ACC112 (cell line): ENCODE data around the gene TRIM2.
A peak's percentile ranks its signal among the peaks of the same experiment; 100 is the strongest.

ENCODE experiments used
- H2AFZ ChIP-seq: fragments of 200-600 bp; sonication (generic); one replicate; pipeline ENCODE4 v1.6.0; 2017; ENCODE audit warnings: antibody characterized with exemption, low read length; ENCODE audit not compliant: unreplicated experiment
- H3K27ac ChIP-seq: fragments of 200-600 bp; sonication (generic); 2 replicates; pipeline ENCODE4 v1.5.1; 2014; ENCODE audit warnings: low read depth, mild to moderate bottlenecking, antibody characterized with exemption, low read length, moderate library complexity
- H3K27me3 ChIP-seq: fragments of 200-600 bp; sonication (generic); 2 replicates; pipeline ENCODE4 v1.6.1; 2014; ENCODE audit warnings: mild to moderate bottlenecking, antibody characterized with exemption, low read length, moderate library complexity, mixed read lengths; ENCODE audit not compliant: insufficient read depth
- H3K36me3 ChIP-seq: fragments of 200-600 bp; sonication (generic); 2 replicates; pipeline ENCODE4 v1.6.1; 2016; ENCODE audit warnings: mild to moderate bottlenecking, antibody characterized with exemption, low read length, moderate library complexity, mixed read lengths; ENCODE audit not compliant: insufficient read depth
- H3K4me1 ChIP-seq: fragments of 200-600 bp; sonication (generic); one replicate; pipeline ENCODE4 v1.6.1; 2016; ENCODE audit warnings: low read length, mixed read lengths; ENCODE audit not compliant: insufficient read depth, unreplicated experiment, control insufficient read depth
- H3K4me3 ChIP-seq: fragments of 200-600 bp; sonication (generic); 2 replicates; pipeline ENCODE4 v1.5.1; 2014; ENCODE audit warnings: mild to moderate bottlenecking, low read depth, low read length
- H3K79me2 ChIP-seq: fragments of 200-600 bp; sonication (generic); one replicate; pipeline ENCODE4 v1.6.0; 2016; ENCODE audit warnings: low read length; ENCODE audit not compliant: control insufficient read depth, unreplicated experiment, insufficient read depth

Gene TRIM2

DNA sequence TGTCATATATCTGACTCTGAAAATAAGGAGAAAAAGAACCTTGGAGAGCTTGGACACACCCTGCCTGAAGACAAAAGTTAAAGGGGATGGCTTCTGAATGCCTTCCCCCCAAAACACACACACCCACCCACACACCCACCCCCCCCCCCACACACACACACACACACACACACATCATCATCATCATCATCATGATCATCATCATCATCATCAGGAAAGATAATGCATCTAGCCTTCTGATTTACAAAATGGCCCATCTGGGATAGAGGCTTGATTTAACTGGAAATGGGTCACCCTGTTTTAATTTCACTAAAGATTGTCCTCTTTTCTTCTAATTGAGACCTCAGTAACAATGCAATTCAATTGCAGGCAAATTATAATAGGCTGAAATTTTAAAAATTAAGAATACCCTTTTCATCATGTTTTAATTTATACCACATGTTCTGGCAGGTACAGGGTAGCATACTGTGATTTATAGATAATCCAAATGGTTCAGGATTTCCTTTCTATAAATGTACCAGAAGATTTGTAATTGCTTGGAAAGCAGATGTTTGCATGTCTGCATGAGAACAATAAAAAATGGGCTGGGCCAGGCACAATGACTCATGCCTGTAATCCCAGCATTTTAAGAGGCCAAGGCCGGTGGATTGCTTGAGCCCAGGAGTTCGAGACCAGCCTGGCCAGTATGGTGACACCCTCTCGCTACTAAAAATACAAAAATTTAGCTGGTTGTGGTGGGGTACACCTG, 56.5 kb downstream of the TRIM2 start:
- Histone ChIP-seq H3K79me2 (no peaks in the 10 kb centered on the region), H3K4me3 (no peak overlapping the region), H2AFZ (no peak overlapping the region), H3K27me3 (no peaks in the 10 kb centered on the region), H3K4me1 (no peaks in the 10 kb centered on the region), H3K36me3 (no peaks in the 10 kb centered on the region), H3K27ac (no peak overlapping the region)

DNA sequence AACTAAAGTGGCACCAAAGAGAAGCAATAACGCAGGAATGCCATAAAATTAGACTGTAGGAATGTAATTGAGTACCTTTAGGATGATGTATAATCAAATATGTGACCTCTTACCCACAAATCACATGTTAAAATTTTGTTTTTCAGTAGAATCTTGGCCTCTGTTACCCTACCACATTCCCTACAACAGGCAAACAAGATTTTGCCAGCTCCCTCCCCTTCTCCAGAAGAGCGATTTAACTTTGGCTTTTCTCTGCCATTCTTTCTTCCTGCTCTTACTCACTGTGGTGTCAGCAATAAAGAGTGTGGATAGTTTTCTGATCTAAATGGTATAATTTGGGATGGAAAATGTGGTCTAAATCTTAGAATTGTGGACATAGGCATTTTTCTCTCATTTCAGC, 57.2 kb downstream of the TRIM2 start:
- no peaks in the 10 kb centered on the region for H3K36me3 ChIP-seq
- no peaks in the 10 kb centered on the region for H3K4me1 ChIP-seq
- H3K79me2 ChIP-seq, result no peaks in the 10 kb centered on the region
- H3K27ac ChIP-seq, result no peak overlapping the region
- no peaks in the 10 kb centered on the region for H3K27me3 ChIP-seq
- no peak overlapping the region for H2AFZ ChIP-seq
- H3K4me3 ChIP-seq, result no peak overlapping the region

GRCh38 chr4:153261914-153262313, 57.7 kb downstream of the TRIM2 start:
- Histone ChIP-seq H3K79me2 (no peaks in the 10 kb centered on the region), H2AFZ (no peak overlapping the region), H3K36me3 (no peaks in the 10 kb centered on the region), H3K27me3 (no peaks in the 10 kb centered on the region), H3K4me3 (no peak overlapping the region), H3K27ac (no peak overlapping the region), H3K4me1 (peaks cover 2% of the 10 kb centered on the region)

DNA sequence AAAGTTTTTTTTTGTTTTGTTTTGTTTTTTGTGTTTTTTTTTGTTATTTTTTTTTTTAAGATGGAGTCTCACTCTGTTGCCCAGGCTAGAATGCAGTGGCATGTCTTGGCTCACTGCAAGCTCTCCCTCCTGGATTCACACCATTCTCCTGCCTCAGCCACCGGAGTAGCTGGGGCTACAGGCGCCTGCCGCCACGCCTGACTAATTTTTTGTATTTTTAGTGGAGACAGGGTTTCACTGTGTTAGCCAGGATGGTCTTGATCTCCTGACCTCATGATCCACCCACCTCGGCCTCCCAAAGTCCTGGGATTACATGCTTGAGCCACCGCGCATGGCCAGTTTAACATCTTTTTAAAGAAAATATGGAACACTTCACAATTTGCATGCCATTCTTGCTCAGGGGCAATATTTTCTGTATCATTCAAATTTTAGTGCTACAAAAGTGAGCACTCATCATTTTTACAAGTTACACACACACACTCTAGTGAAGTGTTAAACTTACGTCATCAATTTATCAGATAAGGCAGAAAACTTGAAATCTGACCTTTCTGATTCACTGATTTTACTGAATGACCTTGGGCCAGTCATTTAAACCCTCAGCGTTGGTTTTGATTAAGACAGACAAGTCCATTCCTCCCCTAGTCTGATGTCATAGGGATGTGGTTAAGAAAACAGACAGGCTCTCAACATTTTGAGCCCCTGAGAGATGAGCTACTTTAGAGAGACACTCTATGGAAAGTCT, 61.2 kb downstream of the TRIM2 start:
- Histone ChIP-seq H3K4me3 (no peak overlapping the region), H3K27ac (no peak overlapping the region), H3K27me3 (no peaks in the 10 kb centered on the region), H3K79me2 (no peaks in the 10 kb centered on the region), H2AFZ (no peak overlapping the region), H3K36me3 (no peaks in the 10 kb centered on the region), H3K4me1 (peaks cover 12% of the 10 kb centered on the region)

DNA sequence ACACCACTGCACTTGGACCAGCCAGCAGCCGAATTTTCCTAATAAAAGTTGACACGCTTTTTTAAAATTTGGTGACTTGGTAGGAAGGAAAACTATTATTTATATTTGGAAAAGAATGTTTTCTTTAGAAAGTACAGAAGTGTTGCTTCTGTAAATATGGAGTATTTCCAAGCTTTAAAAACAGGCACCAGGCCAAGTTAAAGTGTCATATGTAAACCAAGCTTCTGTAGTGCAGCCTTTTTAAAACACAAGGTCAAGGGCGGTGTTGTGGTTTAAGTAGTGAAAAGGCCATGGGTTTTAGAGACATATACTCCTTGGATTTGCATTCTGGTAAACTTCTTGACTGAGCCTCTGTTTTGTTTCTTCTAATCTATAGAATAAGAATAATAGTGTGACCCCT, 62.7 kb downstream of the TRIM2 start:
- H3K4me1 ChIP-seq, result peaks cover 12% of the 10 kb centered on the region
- H2AFZ ChIP-seq, result no peak overlapping the region
- no peaks in the 10 kb centered on the region for H3K79me2 ChIP-seq
- no peaks in the 10 kb centered on the region for H3K36me3 ChIP-seq
- no peak overlapping the region for H3K27ac ChIP-seq
- no peaks in the 10 kb centered on the region for H3K27me3 ChIP-seq
- H3K4me3 ChIP-seq, result no peak overlapping the region

DNA sequence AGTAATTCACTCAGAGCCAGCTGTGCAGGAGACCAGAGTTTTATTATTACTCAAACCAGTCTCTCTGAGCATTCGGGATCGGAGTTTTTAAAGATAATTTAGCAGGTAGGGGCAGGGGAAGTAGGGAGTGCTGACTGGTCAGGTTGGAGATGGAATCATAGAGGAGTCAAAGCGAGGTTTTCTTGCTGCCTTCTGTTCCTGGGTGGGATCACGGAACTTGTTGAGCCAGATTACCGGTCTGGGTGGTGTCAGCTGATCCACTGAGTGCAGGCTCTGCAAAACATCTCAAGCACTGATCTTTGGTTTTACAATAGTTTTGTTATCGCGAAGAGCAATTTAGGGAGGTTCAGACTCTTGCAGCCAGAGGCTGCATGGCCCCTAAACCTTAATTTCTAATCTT, 63.6 kb downstream of the TRIM2 start:
- H3K27me3 ChIP-seq, result no peaks in the 10 kb centered on the region
- no peak overlapping the region for H3K4me3 ChIP-seq
- no peak overlapping the region for H2AFZ ChIP-seq
- H3K79me2 ChIP-seq, result no peaks in the 10 kb centered on the region
- peaks cover 12% of the 10 kb centered on the region for H3K4me1 ChIP-seq
- no peaks in the 10 kb centered on the region for H3K36me3 ChIP-seq
- H3K27ac ChIP-seq, result no peak overlapping the region

DNA sequence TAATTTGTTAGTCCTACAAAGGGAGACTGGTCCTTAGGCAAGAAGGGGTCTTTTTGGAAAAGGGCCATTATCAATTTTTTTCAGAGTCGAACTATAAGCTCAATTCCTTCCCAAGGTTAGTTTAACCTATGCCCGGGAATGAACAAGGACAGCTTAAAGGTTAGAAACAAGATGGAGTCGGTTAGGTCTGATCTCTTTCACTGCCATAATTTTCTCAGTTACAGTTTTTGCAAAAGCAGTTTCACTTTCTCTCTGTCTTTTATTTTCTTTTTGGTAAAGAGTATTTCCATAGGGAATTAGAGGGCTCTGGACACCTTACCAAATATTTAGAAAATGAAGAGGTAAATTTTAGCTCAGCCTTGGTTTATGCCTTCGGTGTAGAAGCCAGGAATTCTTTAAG, 64.1 kb downstream of the TRIM2 start:
- Histone ChIP-seq H3K4me1 (peaks cover 12% of the 10 kb centered on the region), H3K27ac (no peak overlapping the region), H3K79me2 (no peaks in the 10 kb centered on the region), H2AFZ (peak overlapping the region; percentile 4), H3K4me3 (0 out of 2 replicates have a peak overlapping the region, but pooled peaks have one; percentile 7), H3K36me3 (no peaks in the 10 kb centered on the region), H3K27me3 (no peaks in the 10 kb centered on the region)

- H3K36me3 ChIP-seq, result no peaks in the 10 kb centered on the region
- peaks cover 12% of the 10 kb centered on the region for H3K4me1 ChIP-seq
- H3K79me2 ChIP-seq, result no peaks in the 10 kb centered on the region
- no peaks in the 10 kb centered on the region for H3K27me3 ChIP-seq
- no peak overlapping the region for H3K4me3 ChIP-seq
- H2AFZ ChIP-seq, result no peak overlapping the region
- no peak overlapping the region for H3K27ac ChIP-seq
Measured at GRCh38 chr4:153269218-153269990, 65.2 kb downstream of the TRIM2 start.

DNA sequence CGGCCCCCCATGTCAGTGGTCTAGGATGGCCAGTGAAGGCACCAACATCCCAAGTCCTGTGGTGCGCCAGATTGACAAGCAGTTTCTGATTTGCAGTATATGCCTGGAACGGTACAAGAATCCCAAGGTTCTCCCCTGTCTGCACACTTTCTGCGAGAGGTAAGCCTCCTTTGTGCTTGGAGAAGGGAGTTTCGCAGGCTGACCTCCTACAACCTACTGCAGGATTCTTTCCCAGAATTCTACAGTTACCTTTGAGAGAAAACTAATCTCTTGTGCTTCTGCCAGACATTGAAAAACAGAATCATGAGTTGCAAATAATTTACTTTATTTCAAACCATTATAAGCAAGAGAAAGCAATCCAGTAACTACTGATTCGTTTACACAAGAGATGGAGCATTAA, 66.1 kb downstream of the TRIM2 start:
- Histone ChIP-seq H3K27me3 (no peaks in the 10 kb centered on the region), H2AFZ (no peak overlapping the region), H3K4me1 (peaks cover 12% of the 10 kb centered on the region), H3K27ac (no peak overlapping the region), H3K4me3 (no peak overlapping the region), H3K79me2 (no peaks in the 10 kb centered on the region), H3K36me3 (no peaks in the 10 kb centered on the region)

- no peak overlapping the region for H3K4me3 ChIP-seq
- no peak overlapping the region for H3K27ac ChIP-seq
- H3K27me3 ChIP-seq, result no peaks in the 10 kb centered on the region
- H3K79me2 ChIP-seq, result no peaks in the 10 kb centered on the region
- H3K4me1 ChIP-seq, result peaks cover 11% of the 10 kb centered on the region
- H3K36me3 ChIP-seq, result no peaks in the 10 kb centered on the region
- no peak overlapping the region for H2AFZ ChIP-seq
Measured at GRCh38 chr4:153271820-153272219, 67.6 kb downstream of the TRIM2 start.
